Activated CD8-positive, alpha-beta T cell treated with anti-CD3 and anti-CD28 coated beads, Interleukin-2, amount 10 ng/mL, durations not matched to agents 7 days and 5 days (primary cell): ENCODE results near the gene PLEKHG4B. TPM values are rescaled to one million over a fixed set of nuclear protein-coding genes. Genes with fewer than 3 reads are reported as not detected.
"Not testable (repeated sequence)": the region's sequence is repeated elsewhere in the genome, so short reads cannot be mapped to it uniquely, and the experiment has no call there.

Experiments used
- ATAC-seq: fragments of 150-1000 bp; cut with Tn5 transposase; one replicate; pipeline ENCODE4 v1.10.0; 2021; ENCODE audit warnings: moderate library complexity
- CTCF ChIA-PET: fragments of 350-600 bp; sonication (Branson Sonifier 250); formaldehyde crosslinking; loops from one replicate; lab custom pipeline; 2021; ENCODE audit warnings: antibody characterized with exemption; lab: Charles Lee
- POLR2A ChIA-PET: fragments of 350-600 bp; sonication (Branson Sonifier 250); formaldehyde crosslinking; loops from one replicate; lab custom pipeline; 2021; ENCODE audit warnings: antibody characterized with exemption; lab: Charles Lee
- DNase-seq: peaks from one replicate; pipeline ENCODE4 v3.0.0-alpha.2; 2020
- H3K27ac Mint-ChIP-seq: one replicate; pipeline ENCODE4 v1.8.0; 2021; ENCODE audit warnings: mild to moderate bottlenecking, mixed read lengths
- H3K27me3 Mint-ChIP-seq: one replicate; pipeline ENCODE4 v1.8.0; 2021; ENCODE audit warnings: low read depth, mixed read lengths
- H3K36me3 Mint-ChIP-seq: one replicate; pipeline ENCODE4 v1.8.0; 2021; ENCODE audit warnings: low read depth, mixed read lengths
- H3K4me1 Mint-ChIP-seq: one replicate; pipeline ENCODE4 v1.8.0; 2021; ENCODE audit warnings: low read depth, mixed read lengths
- H3K4me3 Mint-ChIP-seq: one replicate; pipeline ENCODE4 v1.8.0; 2021; ENCODE audit warnings: mild to moderate bottlenecking, mixed read lengths
- H3K9me3 Mint-ChIP-seq: one replicate; pipeline ENCODE4 v1.8.0; 2022; ENCODE audit warnings: mixed read lengths; ENCODE audit not compliant: insufficient read depth
- total RNA-seq, 2 experiments: library from RNA; stranded (reverse); gene quantifications; one replicate each; pipeline ENCODE4 v1.2.3, GENCODE V29; 2021

The PLEKHG4B gene
- total RNA-seq, 2 experiments from 2014 or later, result not detected

GRCh38 chr5:191036-191948 lies 99.3 kb downstream of the PLEKHG4B start, which contains the start of gene LRRC14B:
Gene LRRC14B (plus strand): TSS chr5:191495. CDS start chr5:191539, 44 bp downstream.
- CTCF ChIA-PET, result interaction anchor here (0.6 to 1.3 kb wide), 4 partner anchors 9 to 145 kb away, joined by 3 to 4 read pairs (median 3); partner anchors contain the start of genes CCDC127 and SDHA
- H3K27ac Mint-ChIP-seq, result no peak within 1 kb of the TSS
- no peaks in the 10 kb centered on the region for H3K9me3 Mint-ChIP-seq
- H3K4me1 Mint-ChIP-seq, result peaks cover 8% of the 10 kb centered on the region
- DNase-seq (no peak), ATAC-seq (no peak)
- POLR2A ChIA-PET, result interaction anchor here (1.7 kb wide), 1 partner anchor 28 kb away, joined by 8 read pairs; the partner anchor contains the start of genes CCDC127 and SDHA
- no peaks in the 10 kb centered on the region for H3K36me3 Mint-ChIP-seq
- peaks cover 2% of the 10 kb centered on the region for H3K27me3 Mint-ChIP-seq
- no peak within 1 kb of the TSS for H3K4me3 Mint-ChIP-seq

GRCh38 chr5:191949-192690 lies 100.2 kb downstream of the PLEKHG4B start:
- no peak overlapping the region for H3K27ac Mint-ChIP-seq
- no peak for DNase-seq

GRCh38 chr5:192691-192969 lies 100.7 kb downstream of the PLEKHG4B start:
- no peak overlapping the region for H3K27ac Mint-ChIP-seq
- no peaks in the 10 kb centered on the region for H3K36me3 Mint-ChIP-seq
- no peak overlapping the region for H3K4me3 Mint-ChIP-seq
- no peak for DNase-seq
- POLR2A ChIA-PET, result no interaction called here
- CTCF ChIA-PET, result no interaction called here
- peaks cover 2% of the 10 kb centered on the region for H3K27me3 Mint-ChIP-seq
- peaks cover 8% of the 10 kb centered on the region for H3K4me1 Mint-ChIP-seq
- ATAC-seq, result no peak
- H3K9me3 Mint-ChIP-seq, result no peaks in the 10 kb centered on the region

More at GRCh38 chr5:191949-192690, 100.2 kb downstream of the PLEKHG4B start:
- no peak overlapping the region for H3K4me3 Mint-ChIP-seq
- CTCF ChIA-PET, result interaction anchor here (0.7 kb wide), 1 partner anchor 27 kb away, joined by 3 read pairs; no protein-coding TSS in a partner anchor
- H3K36me3 Mint-ChIP-seq, result no peaks in the 10 kb centered on the region
- H3K4me1 Mint-ChIP-seq, result peaks cover 8% of the 10 kb centered on the region
- no peak for ATAC-seq
- peaks cover 2% of the 10 kb centered on the region for H3K27me3 Mint-ChIP-seq
- H3K9me3 Mint-ChIP-seq, result no peaks in the 10 kb centered on the region
- POLR2A ChIA-PET, result interaction anchor here (1.7 kb wide), 1 partner anchor 27 kb away, joined by 8 read pairs; the partner anchor contains the start of genes CCDC127 and SDHA

GRCh38 chr5:192970-193831 lies 101.2 kb downstream of the PLEKHG4B start:
- peaks cover 2% of the 10 kb centered on the region for H3K27me3 Mint-ChIP-seq
- CTCF ChIA-PET, result no interaction called here
- H3K27ac Mint-ChIP-seq, result no peak overlapping the region
- no peaks in the 10 kb centered on the region for H3K36me3 Mint-ChIP-seq
- ATAC-seq (no peak), DNase-seq (no peak)
- no peak overlapping the region for H3K4me3 Mint-ChIP-seq
- POLR2A ChIA-PET, result no interaction called here
- peaks cover 6% of the 10 kb centered on the region for H3K4me1 Mint-ChIP-seq
- H3K9me3 Mint-ChIP-seq, result no peaks in the 10 kb centered on the region

- CTCF ChIA-PET, result interaction anchor here (1.2 kb wide), 1 partner anchor 25 kb away, joined by 4 read pairs; no protein-coding TSS in a partner anchor
- POLR2A ChIA-PET, result interaction anchor here (0.6 kb wide), 1 partner anchor 14 kb away, joined by 3 read pairs; no protein-coding TSS in a partner anchor
- no peak overlapping the region for H3K27ac Mint-ChIP-seq
- no peaks in the 10 kb centered on the region for H3K36me3 Mint-ChIP-seq
- peaks cover 2% of the 10 kb centered on the region for H3K27me3 Mint-ChIP-seq
- ATAC-seq (no peak), DNase-seq (no peak)
- no peaks in the 10 kb centered on the region for H3K9me3 Mint-ChIP-seq
- no peak overlapping the region for H3K4me3 Mint-ChIP-seq
- H3K4me1 Mint-ChIP-seq, result no peaks in the 10 kb centered on the region
These were observed 102.1 kb downstream of the PLEKHG4B start for GRCh38 chr5:194102-194501.

GRCh38 chr5:194603-195209 lies 102.7 kb downstream of the PLEKHG4B start:
- CTCF ChIA-PET, result interaction anchor here (1.2 kb wide), 1 partner anchor 25 kb away, joined by 4 read pairs; no protein-coding TSS in a partner anchor

GRCh38 chr5:195401-196160 lies 103.6 kb downstream of the PLEKHG4B start:
- Mint-ChIP-seq H3K9me3 (no peaks in the 10 kb centered on the region), H3K4me3 (no peak overlapping the region), H3K4me1 (no peaks in the 10 kb centered on the region), H3K36me3 (no peaks in the 10 kb centered on the region), H3K27me3 (peaks cover 2% of the 10 kb centered on the region), H3K27ac (no peak overlapping the region)
- ChIA-PET CTCF (interaction anchor here (1.2 kb wide), 1 partner anchor 24 kb away, joined by 4 read pairs; no protein-coding TSS in a partner anchor), POLR2A (no interaction called here)
- DNase-seq (no peak), ATAC-seq (no peak)

More at GRCh38 chr5:194603-195209, 102.7 kb downstream of the PLEKHG4B start:
- no peak for DNase-seq
- Mint-ChIP-seq H3K9me3 (no peaks in the 10 kb centered on the region), H3K4me3 (no peak overlapping the region), H3K27me3 (peaks cover 2% of the 10 kb centered on the region), H3K36me3 (no peaks in the 10 kb centered on the region), H3K27ac (no peak overlapping the region), H3K4me1 (no peaks in the 10 kb centered on the region)
- ATAC-seq, result no peak
- POLR2A ChIA-PET, result interaction anchor here (0.6 kb wide), 1 partner anchor 13 kb away, joined by 3 read pairs; no protein-coding TSS in a partner anchor

- Mint-ChIP-seq H3K4me1 (no peaks in the 10 kb centered on the region), H3K36me3 (no peaks in the 10 kb centered on the region), H3K9me3 (no peaks in the 10 kb centered on the region), H3K27me3 (peaks cover 2% of the 10 kb centered on the region), H3K27ac (no peak overlapping the region), H3K4me3 (no peak overlapping the region)
- DNase-seq (no peak), ATAC-seq (no peak)
- ChIA-PET POLR2A (no interaction called here), CTCF (no interaction called here)
These were observed 104.4 kb downstream of the PLEKHG4B start for GRCh38 chr5:196350-196749.

- DNase-seq, POLR2A ChIA-PET, H3K27ac Mint-ChIP-seq, H3K4me3 Mint-ChIP-seq, H3K27me3 Mint-ChIP-seq, ATAC-seq, CTCF ChIA-PET, H3K4me1 Mint-ChIP-seq, H3K36me3 Mint-ChIP-seq, H3K9me3 Mint-ChIP-seq: not testable (repeated sequence)
These were observed 105.1 kb downstream of the PLEKHG4B start for GRCh38 chr5:197031-197430.

GRCh38 chr5:197892-198489 lies 106.0 kb downstream of the PLEKHG4B start:
- no peak for ATAC-seq
- ChIA-PET CTCF (no interaction called here), POLR2A (no interaction called here)

More at GRCh38 chr5:197892-198489, 106.0 kb downstream of the PLEKHG4B start:
- DNase-seq, result no peak
- H3K27me3 Mint-ChIP-seq, result no peaks in the 10 kb centered on the region
- no peaks in the 10 kb centered on the region for H3K4me1 Mint-ChIP-seq
- H3K27ac Mint-ChIP-seq, result no peak overlapping the region
- H3K4me3 Mint-ChIP-seq, result no peak overlapping the region
- H3K36me3 Mint-ChIP-seq, result peaks cover 2% of the 10 kb centered on the region
- no peaks in the 10 kb centered on the region for H3K9me3 Mint-ChIP-seq
